ENCODE measurements around the gene CTXN1.
A peak's percentile ranks its signal among the peaks of the same experiment; 100 is the strongest.
"Not testable (repeated sequence)": the region's sequence is repeated elsewhere in the genome, so short reads cannot be mapped to it uniquely, and the experiment has no call there.

Gene CTXN1

DNA sequence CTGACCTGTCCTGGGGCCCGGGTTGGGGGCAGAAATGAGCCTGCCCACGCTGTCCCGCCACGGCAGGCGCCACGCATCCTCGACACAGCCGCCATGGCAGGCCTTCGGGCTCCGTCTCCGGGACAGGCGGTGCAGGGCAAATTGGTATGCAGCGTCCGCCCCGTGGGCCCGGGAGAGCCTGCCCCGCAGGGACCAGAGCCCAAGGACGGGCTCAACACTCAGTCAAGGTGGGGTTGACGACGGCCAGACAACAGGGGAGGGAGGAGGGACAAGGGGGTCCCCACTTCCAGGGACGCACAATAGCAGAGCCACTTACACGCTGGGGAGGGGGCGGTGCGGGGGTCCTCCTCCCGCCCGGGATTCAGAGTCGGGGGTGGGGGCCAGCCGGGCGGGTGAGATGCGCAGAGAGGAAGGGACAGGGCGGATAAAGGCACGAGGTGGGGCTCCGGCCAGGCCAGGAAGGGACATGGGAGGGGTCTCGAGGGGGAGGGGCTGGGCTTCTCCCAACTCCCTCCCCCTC lies 1.2 kb downstream of the CTXN1 start:
- no peak for DNase-seq

DNA sequence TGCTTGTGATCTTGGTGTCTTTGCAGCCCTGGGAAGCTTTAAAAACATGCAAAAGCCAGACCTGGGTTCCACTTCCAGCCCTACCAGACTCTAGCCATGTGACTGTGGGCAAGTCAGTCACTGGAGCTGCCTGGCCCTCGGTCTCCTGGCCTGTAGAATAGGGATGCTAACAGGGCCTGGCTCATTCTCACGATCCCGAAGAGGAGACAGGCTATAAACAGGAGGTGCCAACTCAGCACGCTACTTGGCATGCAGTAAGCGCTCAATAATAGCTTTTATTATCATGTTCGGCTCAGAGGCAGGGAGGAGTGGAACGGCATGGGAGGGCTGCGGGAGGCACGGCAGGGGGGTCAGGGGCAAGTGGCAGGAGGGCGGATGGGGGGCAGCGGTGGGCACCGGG lies 1.7 kb downstream of the CTXN1 start:
- DNase-seq: no peak

DNA sequence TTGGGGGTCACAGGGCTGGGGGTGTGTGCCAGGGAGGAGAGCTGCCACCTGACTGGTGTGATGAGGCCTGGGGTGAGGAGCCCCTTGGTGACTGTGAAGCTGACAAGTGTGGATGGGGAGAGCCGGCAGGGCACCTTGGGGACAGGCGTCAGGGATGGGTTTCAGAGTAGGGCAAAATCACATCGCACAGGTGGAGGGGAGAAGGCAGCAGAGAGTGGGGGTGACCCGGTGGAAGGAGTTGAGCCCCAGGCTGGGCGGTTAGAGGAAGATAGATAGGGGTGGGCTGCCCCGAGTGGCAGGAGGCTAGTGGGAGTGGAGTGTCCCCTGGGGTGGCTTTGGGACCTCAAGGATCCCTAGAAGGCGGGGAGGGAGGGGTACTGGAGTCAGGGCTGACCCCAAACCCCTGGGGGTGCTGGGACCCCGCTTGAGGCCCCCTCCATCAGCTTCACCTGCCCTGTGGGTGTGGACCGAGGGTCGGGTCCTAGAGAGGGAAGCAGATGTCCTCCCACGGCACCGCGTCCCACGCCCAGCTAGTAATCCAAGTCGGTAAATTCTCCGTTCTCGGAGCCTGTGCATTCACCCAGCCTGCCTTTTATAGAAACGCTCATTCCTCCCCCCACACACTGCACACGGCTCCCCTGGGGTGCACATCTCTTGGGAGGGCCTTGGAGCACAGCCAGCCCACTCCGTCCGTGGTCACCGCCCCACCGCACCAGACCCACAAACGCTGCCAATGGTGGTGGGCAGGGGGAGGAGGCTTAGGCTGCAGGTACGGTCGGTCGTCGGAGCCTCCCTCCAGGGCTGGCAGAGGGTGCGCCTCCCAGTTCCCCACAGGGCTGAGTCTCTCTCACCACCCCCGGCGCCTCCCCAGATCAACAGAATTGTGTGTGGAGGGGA lies 2.4 kb downstream of the CTXN1 start:
- no peak for DNase-seq

DNA sequence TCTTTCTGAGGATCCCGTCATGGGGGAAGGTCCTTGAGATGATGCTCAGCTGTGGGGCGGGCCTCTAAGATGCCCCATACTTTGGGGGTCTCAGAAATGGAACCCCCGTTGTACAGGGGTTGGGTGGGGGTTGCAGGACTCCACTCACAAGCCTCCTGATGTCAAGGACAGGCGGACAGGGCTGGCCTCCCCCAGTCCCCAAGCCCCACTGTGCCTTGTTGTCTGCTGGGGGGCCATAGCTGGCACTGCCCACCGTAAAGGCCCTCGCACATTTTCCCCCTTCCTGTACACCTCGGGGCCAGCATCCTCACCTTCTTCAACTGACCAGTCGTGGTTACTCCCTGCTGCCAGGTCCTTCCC lies 3.1 kb downstream of the CTXN1 start:
- DNase-seq: no peak

DNA sequence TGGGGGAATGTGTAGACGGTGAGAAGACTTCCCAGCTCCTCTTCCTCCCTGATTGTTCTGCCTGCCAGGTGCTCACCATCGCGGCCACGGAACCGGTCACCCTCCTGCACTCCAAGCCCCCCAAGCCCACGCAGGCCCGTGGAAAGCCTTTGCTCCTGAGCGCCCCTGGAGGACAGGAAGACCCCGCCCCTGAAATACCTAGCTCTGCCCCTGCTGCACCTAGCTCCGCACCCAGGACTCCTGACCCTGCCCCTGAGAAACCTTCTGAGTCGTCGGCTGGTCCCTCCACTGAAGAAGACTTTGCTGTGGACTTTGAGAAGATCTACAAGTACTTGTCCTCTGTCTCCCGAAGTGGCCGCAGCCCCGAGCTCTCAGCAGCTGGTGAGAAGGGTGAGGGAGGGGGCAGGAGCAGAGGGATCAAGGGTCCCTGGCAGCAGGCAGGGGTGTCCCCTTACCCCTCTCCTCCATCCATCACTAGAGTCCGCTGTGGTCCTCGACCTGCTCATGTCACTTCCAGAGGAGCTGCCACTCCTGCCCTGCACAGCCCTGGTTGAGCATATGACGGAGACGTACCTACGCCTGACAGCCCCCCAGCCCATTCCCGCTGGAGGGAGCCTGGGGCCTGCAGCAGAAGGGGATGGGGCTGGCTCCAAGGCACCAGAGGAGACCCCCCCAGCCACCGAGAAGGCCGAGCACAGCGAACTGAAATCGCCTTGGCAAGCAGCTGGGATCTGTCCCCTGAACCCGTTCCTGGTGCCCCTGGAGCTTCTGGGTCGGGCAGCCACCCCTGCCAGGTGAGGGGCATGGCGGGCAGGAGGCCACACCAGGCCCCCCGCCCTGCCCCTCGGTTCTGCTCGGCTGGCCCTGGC lies 3.7 kb downstream of the CTXN1 start:
- no peak for DNase-seq

DNA sequence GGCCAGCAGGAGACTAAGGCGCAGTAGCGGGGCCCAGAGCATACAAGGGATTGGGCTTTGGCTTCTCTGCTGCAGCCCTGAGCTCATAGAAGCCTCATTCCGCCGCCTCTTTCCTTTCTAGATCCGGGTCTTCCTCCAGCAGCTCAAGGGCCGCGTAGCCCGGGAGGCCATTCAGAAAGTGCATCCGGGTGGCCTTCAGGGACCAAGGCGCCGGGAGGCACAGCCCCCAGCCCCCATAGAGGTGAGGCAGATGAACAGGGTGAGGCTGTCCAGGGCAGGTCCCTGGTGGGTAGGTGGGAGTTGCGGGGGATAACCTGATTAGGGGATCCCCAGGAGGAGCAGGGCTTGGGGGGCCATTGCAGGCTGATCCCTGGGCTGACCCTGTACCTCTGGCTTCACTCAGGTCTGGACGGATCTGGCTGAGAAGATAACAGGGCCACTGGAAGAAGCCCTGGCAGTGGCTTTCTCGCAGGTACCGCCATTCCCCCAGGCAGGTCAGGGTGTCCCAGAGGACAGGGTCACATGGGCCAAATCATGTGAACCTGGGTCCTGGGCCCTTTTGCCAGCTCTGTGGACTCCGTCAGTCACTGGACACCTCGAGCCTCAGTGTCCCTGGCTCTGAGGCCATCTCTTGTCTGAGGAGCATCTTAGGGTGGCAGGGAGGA lies 4.5 kb downstream of the CTXN1 start:
- no peak for DNase-seq

DNA sequence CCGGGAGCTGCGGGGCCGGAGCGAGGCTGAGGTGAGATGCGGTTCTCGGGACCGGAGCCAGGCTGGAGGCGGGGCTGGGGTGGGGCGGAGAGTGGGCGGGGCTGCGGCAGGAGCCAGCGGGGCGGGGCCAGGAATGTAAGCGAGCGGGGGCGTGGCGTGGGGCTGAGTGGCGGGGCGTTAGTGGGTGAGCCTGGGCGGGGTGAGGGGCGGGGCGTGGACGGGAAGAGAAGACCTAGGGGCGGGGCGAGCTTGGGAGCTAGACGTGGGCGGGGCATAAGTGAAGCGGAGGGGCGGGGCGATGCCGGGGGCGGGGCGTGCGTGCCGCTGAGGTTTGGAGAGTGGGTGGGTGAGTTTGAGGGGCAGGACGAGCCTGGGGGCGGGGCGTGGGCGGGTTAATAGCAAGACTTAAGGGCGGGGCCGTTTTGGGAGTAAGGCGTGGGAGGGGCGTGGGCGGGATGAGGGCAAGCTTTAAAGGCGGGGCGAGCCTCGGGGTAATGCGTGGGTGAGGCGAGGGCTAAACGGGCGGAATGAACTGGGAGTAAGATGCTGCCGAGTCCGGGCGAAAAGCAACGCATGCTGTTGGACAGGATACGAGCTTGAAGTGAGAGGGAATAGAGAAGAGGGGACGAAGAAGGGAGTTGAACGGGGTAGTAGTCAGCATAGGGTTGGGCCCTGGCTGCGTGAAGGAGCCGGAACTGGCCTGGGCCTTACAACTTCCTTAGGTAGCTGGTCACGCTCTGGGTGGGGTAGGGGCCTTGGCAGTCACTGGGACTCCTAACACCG lies 5.2 kb downstream of the CTXN1 start:
- DNase-seq: peak; percentile 98

DNA sequence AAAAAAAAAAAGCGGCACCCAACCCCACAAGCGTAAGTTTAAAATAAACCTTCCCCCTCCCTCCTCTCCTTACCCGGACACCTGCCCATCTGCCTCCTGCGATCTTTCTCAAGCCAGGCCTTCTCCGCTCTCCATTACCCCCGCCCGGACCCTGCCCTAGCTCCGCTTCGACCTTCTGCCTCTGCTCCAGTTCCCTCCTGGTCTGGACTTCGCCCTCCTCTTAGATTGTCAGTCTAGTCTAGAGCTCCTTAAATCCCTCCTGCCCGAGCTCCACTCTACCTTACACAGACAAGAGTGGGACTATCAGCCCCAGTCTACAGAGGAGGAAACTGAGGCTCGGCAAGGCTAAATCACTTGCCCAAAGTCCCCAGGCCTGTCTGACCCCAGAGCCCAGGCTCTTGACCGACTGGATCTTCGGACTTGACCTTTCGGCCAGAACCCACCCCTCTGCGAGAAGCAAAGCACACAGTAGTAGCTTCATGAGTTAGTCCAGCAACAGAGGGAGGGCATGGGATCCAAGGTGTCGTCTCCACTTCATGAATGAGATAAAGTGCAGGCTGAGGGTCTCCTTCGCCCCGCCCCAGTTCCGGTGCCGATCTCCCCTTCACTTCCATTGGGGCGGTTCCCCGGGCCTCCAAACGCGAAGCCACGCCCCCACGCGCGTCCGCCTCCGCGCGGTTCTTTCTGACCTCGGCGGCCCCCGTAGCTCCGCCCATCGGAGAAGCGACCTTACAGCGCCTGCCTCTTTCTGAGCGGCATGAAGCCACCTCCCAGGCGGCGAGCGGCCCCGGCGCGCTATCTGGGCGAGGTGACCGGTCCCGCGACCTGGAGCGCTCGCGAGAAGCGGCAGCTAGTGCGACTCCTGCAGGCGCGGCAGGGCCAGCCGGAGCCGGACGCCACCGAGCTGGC lies 6.1 kb downstream of the CTXN1 start, which contains the start of gene SNAPC2:
Gene SNAPC2, plus strand, starts transcription at position 729 of the 909 bp plus-strand sequence. Its CDS starts 29 bp downstream, at position 758.
- peak; percentile 88 for DNase-seq

DNA sequence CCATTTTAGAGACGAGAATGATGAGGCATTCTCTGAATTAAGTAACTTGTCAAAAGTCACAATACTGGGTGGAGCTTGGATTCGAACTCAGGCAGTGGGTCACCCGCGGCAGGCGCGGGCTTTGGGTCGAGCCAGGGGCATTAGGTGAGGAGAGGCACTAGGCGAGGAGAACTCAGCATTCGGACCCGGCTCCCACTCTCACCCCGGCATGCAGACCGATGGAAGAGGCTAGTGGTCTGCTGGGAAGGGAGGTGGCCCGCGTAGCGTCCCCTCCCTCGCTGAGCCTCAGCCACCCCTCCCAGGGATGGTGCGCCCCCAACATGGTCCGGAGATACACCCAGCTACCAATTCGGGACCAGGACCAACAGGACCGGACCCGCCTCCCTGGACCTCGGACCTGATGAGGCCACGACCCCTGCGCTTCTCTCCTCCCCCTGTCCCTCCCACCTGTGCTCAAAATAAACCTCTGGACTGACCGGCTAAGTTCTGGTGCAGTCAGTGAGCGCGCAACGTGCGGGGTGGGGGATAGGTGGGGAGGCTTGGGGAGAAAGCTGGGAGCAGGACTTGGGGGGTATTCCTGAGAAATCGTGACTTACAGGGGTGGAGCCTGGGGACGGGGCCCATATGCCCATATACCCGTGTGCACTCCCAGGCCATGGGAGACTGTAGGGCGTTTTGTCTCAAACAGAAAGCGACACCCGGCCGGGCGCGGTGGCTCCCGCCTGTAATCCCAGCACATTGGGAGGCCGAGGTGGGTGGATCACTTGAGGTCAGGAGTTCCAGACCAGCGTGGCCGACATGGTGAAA lies 7.1 kb downstream of the CTXN1 start:
- DNase-seq: no peak

DNA sequence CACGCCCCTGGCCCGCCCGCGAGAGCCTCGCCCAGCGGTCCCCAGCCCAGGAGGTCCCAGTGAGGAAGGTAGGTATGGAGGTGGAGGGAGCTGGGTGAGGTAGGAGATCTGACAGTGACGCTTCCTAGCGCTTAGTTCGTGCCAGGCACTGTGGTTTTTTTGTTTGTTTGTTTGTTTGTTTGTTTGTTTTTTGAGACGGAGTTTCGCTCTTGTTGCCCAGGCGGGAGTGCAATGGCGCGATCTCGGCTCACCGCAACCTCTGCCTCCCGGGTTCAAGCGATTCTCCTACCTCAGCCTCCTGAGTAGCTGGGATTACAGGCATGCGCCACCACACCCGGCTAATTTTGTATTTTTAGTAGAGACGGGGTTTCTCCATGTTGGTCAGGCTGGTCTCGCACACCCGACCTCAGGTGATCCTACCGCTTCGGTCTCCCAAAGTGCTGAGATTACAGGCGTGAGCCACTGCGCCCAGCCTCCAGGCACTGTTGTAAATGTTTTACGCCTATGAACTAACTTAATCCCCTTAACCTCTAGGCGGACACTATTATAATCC lies 7.8 kb downstream of the CTXN1 start:
- not testable (repeated sequence) for DNase-seq

DNA sequence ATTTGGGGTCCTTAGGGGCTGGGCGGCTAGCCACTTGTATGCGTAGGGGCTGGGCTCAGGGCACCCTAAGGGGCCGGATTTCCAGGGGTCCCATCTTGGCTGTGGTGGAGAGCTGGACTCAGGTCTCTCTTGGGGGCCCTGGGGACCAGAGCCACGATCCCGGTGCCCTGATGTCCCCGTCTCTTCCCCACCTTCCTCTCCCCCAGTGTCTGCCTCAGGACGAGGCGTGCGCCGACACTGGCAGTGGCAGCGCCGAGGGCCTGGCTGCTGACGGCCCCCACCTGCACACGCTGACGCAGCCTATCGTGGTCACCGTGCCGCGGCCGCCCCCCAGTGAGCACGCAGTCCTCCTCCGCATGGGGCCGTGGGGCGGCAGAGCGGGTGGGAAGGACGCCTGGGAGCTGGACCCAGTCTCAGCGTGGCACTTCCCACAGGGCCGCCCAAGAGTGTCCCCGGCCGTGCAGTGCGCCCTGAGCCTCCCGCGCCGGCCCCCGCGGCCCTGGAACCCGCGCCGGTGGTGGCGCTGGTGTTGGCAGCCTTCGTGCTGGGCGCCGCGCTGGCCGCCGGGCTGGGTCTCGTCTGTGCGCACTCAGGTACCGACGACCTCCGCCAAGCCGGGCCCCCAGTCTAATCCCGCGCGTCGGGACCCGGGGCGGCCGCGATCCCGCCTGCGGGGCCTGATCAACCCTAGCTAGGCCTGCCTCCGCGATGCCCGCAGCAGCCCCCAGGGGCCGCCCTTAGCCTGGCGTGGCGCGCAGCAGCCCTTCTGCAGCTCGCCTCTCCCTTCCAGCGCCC lies 8.5 kb downstream of the CTXN1 start:
- DNase-seq: peak; percentile 68

DNA sequence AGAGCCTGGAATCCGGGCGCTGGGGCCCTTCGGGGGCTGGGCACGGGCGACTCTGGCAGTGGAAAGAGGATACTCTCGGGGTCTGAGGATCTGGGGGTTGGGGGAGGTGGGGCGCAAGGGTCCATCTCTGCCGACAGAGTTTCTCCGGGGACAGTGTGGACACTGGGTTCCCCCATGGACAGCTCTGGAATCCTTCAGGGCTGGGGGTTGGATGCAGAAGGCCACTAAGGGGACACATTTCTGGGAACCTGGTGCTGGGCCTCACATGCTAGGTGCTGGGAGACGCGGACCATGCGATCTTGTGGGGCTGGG lies 9.0 kb downstream of the CTXN1 start:
- DNase-seq: no peak

DNA sequence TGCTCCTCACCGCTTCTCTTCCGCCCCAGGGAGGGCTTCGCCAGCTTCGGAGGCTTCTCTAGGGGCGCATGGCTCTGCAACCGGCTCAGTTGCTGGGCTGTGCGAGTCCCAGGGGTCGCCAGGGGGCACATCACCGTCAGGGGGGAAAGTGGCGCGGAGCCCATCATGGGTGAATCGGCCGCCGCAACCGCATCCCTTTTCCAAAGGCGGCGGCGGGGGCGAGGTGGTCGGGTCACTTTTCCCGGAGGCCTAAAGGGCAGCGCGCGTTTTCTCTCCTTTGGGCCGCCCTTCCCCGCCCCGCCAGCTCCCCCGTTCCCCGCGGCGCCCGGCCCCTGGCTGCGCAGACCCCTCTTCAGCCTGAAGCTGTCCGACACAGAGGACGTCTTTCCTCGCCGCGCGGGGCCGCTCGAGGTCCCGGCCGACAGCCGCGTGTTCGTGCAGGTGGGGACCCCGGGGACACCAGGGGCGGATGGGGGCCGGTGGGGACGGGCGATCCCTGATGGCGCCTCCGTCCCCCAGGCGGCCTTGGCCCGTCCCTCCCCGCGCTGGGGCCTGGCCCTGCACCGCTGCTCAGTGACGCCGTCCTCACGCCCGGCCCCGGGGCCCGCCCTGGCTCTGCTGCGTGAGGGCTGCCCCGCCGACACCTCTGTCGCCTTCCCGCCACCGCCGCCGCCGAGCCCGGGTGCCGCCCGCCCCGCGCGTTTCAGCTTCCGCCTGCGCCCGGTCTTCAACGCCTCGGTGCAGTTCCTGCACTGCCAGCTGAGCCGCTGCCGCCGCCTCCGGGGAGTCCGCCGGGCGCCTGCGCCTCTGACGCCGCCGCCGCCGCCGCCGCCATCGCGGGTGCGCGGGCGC lies 9.6 kb downstream of the CTXN1 start:
- peak; percentile 35 for DNase-seq

DNA sequence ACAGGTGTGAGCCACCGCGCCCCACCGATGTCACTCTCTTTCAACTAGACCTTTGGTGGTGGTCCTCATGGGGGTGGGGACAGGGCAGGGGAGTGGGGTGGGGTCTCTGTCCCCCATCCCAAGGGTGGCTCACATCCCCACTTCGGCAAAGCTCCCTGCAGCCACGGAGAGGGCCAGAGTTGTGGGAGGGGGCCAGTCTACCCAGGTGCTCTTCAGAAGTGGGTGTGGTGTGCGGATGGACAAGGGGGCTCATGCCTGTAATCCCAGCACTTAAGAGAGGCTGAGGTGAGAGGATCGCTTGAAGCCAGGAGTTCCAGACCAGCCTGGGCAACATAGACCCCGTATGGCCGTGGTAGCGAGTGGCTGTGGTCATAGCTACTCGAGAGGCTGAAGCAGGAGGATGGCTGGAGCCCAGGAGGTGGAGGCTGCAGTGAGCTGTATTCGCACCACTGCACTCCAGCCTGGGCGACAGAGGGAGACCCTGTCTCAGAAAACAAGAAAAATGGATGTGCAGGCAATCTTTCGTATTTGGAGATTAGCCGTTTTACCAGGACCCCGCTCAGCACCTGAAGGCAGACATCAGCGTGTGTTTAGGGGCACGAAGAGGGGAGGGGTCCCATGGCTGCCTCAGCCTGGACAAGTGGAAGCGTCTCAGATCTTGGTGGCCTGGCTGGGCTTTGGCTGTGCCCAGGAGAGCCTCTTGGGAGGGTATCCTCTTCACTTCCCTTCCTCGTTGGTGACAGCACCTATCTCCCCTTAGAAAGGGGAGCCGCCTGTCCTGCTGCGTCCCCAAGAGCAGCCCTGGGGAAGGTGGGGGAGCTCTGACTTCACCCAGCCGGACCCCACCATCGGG lies 10.5 kb downstream of the CTXN1 start:
- DNase-seq: no peak

DNA sequence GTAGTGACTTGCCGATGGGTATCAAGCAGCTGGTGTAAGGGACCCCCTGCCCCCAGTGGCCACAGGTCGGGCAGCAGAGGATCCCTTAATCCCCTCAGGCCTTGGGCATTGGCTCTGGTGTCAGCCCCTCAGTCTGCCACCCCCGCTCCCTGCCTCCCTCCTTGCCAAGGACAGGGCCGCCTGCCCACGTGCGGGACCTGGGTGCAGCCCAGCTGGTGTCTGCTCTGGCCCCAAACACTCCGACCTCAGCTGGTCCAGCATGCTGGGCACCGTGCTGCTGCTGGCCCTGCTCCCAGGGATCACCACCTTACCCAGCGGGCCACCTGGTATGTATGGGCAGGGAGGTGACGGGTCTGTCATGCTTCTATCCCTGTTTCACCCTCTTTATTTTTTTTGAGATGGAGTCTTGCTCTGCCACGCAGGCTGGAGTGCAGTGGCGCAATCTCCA lies 11.3 kb downstream of the CTXN1 start, which contains the start of gene TGFBR3L:
Gene TGFBR3L, plus strand, starts transcription at position 233 of the 448 bp plus-strand sequence.
- DNase-seq: no peak

DNA sequence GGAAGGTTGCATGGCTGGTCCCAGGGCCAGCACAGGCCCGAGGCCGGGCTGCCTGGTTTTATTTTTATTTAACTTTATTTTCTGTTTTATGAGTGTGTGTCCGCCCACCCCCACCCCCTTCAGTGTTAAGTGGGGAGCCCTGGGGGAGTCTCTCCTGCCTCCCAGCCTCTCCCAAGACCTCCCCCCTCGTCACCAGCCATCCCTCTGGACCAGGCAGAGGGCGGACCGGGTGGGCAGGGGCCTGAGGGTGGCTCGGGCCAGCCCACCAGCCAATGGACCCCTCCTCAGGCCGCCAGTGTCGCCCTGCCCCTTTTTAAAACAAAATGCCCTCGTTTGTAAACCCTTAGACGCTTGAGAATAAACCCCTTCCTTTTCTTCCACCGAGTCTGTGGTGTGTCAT lies 11.8 kb downstream of the CTXN1 start:
- DNase-seq: no peak

DNA sequence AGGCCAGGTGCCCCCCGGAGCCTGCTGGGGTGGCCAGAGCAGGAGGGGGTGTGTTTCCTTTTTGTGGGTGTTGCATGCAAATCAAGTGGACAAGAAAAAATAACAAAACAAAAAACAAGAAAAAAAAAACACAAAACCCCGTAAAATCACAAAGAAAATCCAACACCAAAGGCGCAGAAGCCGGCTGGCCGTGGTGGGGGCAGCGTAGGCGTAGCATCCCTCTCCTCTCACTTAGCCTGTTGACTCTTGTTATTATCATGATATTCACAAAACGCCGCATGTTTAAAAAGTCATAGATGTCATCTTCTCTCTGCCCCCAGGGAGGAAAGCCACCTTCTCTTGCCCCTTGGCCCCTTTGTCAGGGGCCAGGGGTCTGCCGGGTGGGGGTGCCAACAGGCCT lies 12.3 kb downstream of the CTXN1 start:
- no peak for DNase-seq
